HEK293 (cell line): Measurements from ENCODE around the gene CGB2.
"Not testable (repeated sequence)": the region's sequence is repeated elsewhere in the genome, so short reads cannot be mapped to it uniquely, and the experiment has no call there.

ENCODE experiments used
- CTCF ChIA-PET: fragments of 350-600 bp; formaldehyde crosslinking; extraction: SDS; loops from one replicate; lab custom pipeline; 2021; ENCODE audit warnings: antibody characterized with exemption; lab: Yijun Ruan, JAX
- POLR2A ChIA-PET: fragments of 300-600 bp; formaldehyde crosslinking; extraction: SDS; loops from one replicate; lab custom pipeline; 2020; ENCODE audit warnings: antibody characterized with exemption, inconsistent platforms; lab: Yijun Ruan, JAX
- H3K27ac ChIP-seq: fragments of 200-500 bp; sonication (Bioruptor generic); 2 replicates; pipeline ENCODE4 v1.5.1; 2014; ENCODE audit warnings: low read depth, low read length, control low read depth, inconsistent platforms; ENCODE audit errors: extremely low read depth
- H3K36me3 ChIP-seq, 2 experiments: fragments of 200-500 bp in 1 of 2; sonication (Bioruptor generic) in 1 of 2; 1 replicate in 1 of 2; 2 replicates in 1 of 2; pipeline ENCODE4 v1.5.1; 2014 to 2017; ENCODE audit warnings: inconsistent platforms in 2 of 2, low read length in 2 of 2; ENCODE audit not compliant: control insufficient read depth in 2 of 2, insufficient read depth in 1 of 2
- H3K4me1 ChIP-seq: fragments of 200-500 bp; sonication (Bioruptor generic); 2 replicates; pipeline ENCODE4 v1.5.1; 2014; ENCODE audit warnings: mild to moderate bottlenecking, low read length, inconsistent platforms; ENCODE audit not compliant: control insufficient read depth, insufficient read depth
- H3K4me3 ChIP-seq: 2 replicates; pipeline ENCODE4 v1.5.1; 2011; ENCODE audit warnings: low read depth, mild to moderate bottlenecking, control low read depth, low read length, moderate library complexity
- H3K9me3 ChIP-seq: fragments of 200-500 bp; sonication (Bioruptor generic); 2 replicates; pipeline ENCODE4 v1.5.1; 2014; ENCODE audit warnings: low read depth, low read length, inconsistent platforms; ENCODE audit not compliant: control insufficient read depth, insufficient read depth
- GLIS1 ChIP-seq: fragments of 450-650 bp; formaldehyde crosslinking; IDR thresholded peaks from 2 replicates; pipeline ENCODE4 v1.5.1; 2016; ENCODE audit warnings: missing biosample characterization, missing genetic modification characterization
- PATZ1 ChIP-seq: fragments of 450-650 bp; formaldehyde crosslinking; IDR thresholded peaks from 2 replicates; pipeline ENCODE4 v1.5.1; 2016; ENCODE audit warnings: missing biosample characterization, missing genetic modification characterization
- ZBTB7A ChIP-seq: fragments of 450-650 bp; formaldehyde crosslinking; IDR thresholded peaks from 2 replicates; pipeline ENCODE4 v1.5.1; 2016; ENCODE audit warnings: low read depth, missing biosample characterization, missing genetic modification characterization
- ZFP3 ChIP-seq: fragments of 450-650 bp; formaldehyde crosslinking; IDR thresholded peaks from 2 replicates; pipeline ENCODE4 v1.5.1; 2016; ENCODE audit warnings: low read depth, missing biosample characterization, missing genetic modification characterization
- ZIC2 ChIP-seq: fragments of 450-650 bp; formaldehyde crosslinking; IDR thresholded peaks from 2 replicates; pipeline ENCODE4 v1.5.1; 2016; ENCODE audit warnings: missing biosample characterization, missing genetic modification characterization

The CGB2 gene

GRCh38 chr19:49038111-49038510 is 6.4 kb downstream of the CGB2 start:
- CTCF ChIA-PET = interaction anchor here (0.7 to 1.2 kb wide), 3 partner anchors 17 to 38 kb away, joined by 3 read pairs; no protein-coding TSS in a partner anchor
- H3K36me3 ChIP-seq, H3K4me1 ChIP-seq, H3K27ac ChIP-seq, H3K9me3 ChIP-seq, POLR2A ChIA-PET, H3K4me3 ChIP-seq: not testable (repeated sequence)
- TF ChIP-seq ZFP3 (tag by site-specific recombination) = peak; percentile 82

GRCh38 chr19:49038557-49039276 is 7.0 kb downstream of the CGB2 start:
- POLR2A ChIA-PET, H3K4me3 ChIP-seq, H3K36me3 ChIP-seq, H3K27ac ChIP-seq, H3K9me3 ChIP-seq, H3K4me1 ChIP-seq: not testable (repeated sequence)
- TF ChIP-seq GLIS1 (tag by site-specific recombination) (peak; percentile 74), PATZ1 (0 out of 2 replicates have a peak, but pooled peaks have one; percentile 17)
- CTCF ChIA-PET = interaction anchor here (1.0 to 1.2 kb wide), 2 partner anchors 17 to 39 kb away, joined by 3 read pairs; no protein-coding TSS in a partner anchor

- H3K27ac ChIP-seq, H3K4me1 ChIP-seq, H3K36me3 ChIP-seq, H3K4me3 ChIP-seq, H3K9me3 ChIP-seq: not testable (repeated sequence)
- POLR2A ChIA-PET = interaction anchor here (0.6 kb wide), 1 partner anchor 421 kb away, joined by 3 read pairs; the partner anchor contains the start of gene RPL18
- CTCF ChIA-PET = interaction anchor here (0.7 to 0.9 kb wide), 2 partner anchors 40 to 46 kb away, joined by 3 to 6 read pairs; partner anchors contain the start of genes GYS1 and RUVBL2
Observed at GRCh38 chr19:49039736-49040135, 8.0 kb downstream of the CGB2 start.

DNA sequence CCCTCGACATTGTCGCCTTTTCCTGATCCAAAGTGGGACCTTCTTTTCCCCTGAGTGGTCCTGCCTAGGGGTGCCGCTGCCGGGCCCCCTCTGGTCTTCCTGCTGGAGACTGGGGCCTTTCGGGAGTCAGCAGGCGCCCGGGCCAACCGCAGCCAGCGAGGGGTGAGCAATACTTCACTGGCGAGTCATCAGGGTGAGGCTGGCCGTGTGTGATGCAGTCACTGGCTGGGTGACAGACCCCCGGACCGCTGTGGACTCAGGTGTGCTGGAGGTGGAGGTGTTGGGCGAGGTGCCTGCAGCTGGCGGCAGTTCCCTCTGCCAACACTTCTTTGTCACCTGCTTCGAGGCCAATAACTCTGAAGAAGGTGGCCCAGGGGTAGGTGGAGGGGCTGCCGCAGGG is 10.5 kb downstream of the CGB2 start:
- Histone ChIP-seq H3K36me3 (no peaks in the 10 kb centered on the region), H3K9me3 (no peaks in the 10 kb centered on the region), H3K4me3 (no peak overlapping the region), H3K4me1 (no peaks in the 10 kb centered on the region), H3K27ac (no peak overlapping the region)
- ChIA-PET CTCF (interaction anchor here (0.6 to 1.0 kb wide), 2 partner anchors 42 to 156 kb away, joined by 5 read pairs; no protein-coding TSS in a partner anchor), POLR2A (no interaction called here)
- TF ChIP-seq ZIC2 (0 out of 2 replicates have a peak, but pooled peaks have one; percentile 19), GLIS1 (tag by site-specific recombination) (peak; percentile 52), ZBTB7A (no peak)

- CTCF ChIA-PET, H3K4me3 ChIP-seq, POLR2A ChIA-PET, H3K36me3 ChIP-seq, H3K4me1 ChIP-seq, H3K9me3 ChIP-seq, H3K27ac ChIP-seq: not testable (repeated sequence)
- peak; percentile 54; the same call in 1 of the 2 replicates for TF ChIP-seq ZFP3 (tag by site-specific recombination)
Observed at GRCh38 chr19:49042666-49043065, 11.0 kb downstream of the CGB2 start.

DNA sequence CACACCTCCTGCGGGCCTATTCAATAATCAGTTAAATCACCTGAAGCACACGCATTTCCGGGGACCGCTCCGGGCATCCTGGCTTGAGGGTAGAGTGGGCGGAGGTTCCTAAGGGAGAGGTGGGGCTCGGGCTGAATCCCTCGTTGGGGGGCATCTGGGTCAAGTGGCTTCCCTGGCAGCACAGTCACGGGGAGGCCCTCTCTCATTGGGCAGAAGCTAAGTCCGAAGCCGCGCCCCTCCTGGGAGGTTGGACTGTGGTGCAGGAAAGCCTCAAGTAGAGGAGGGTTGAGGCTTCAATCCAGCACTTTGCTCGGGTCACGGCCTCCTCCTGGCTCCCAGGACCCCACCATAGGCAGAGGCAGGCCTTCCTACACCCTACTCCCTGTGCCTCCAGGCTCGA is 11.9 kb downstream of the CGB2 start, which contains the start of gene CGB5:
Gene CGB5, plus strand, starts transcription at position 301 of the 400 bp plus-strand sequence. CDS start 362 bp downstream, outside the sequence.
- H3K9me3 ChIP-seq, H3K4me1 ChIP-seq, H3K36me3 ChIP-seq, CTCF ChIA-PET, POLR2A ChIA-PET, H3K27ac ChIP-seq, H3K4me3 ChIP-seq: not testable (repeated sequence)

- POLR2A ChIA-PET = interaction anchor here (0.6 kb wide), 1 partner anchor 48 kb away, joined by 4 read pairs; no protein-coding TSS in a partner anchor
Observed at GRCh38 chr19:49049011-49049410, 17.3 kb downstream of the CGB2 start, which contains the start of gene CGB8. TSS of gene CGB8 (minus strand) at chr19:49049111. CDS start at chr19:49048739, 372 bp downstream.

More at GRCh38 chr19:49049011-49049410, 17.3 kb downstream of the CGB2 start, which contains the start of gene CGB8:
- CTCF ChIA-PET, H3K36me3 ChIP-seq, H3K9me3 ChIP-seq, H3K27ac ChIP-seq, H3K4me3 ChIP-seq, H3K4me1 ChIP-seq: not testable (repeated sequence)
